Stomach smooth muscle (tissue), 2 donors: Measurements from ENCODE around the gene LOXL3.

Experiments used
- H3K27ac ChIP-seq: one replicate; pipeline ENCODE4 v1.7.0; 2013; ENCODE audit warnings: mild to moderate bottlenecking, low read length, inconsistent platforms
- H3K27me3 ChIP-seq, 2 donors: one replicate each; pipeline ENCODE4 v1.7.0; 2013; ENCODE audit warnings: low read length in 2 of 2; ENCODE audit not compliant: insufficient read depth in 2 of 2, control insufficient read depth in 1 of 2
- H3K36me3 ChIP-seq, 2 donors: one replicate each; pipeline ENCODE4 v1.7.0; 2013; ENCODE audit warnings: low read length in 2 of 2; ENCODE audit not compliant: control insufficient read depth in 2 of 2, insufficient read depth in 2 of 2
- H3K4me1 ChIP-seq: one replicate; pipeline ENCODE4 v1.7.0; 2013; ENCODE audit warnings: low read length; ENCODE audit not compliant: control insufficient read depth, insufficient read depth
- H3K4me3 ChIP-seq, 2 donors: one replicate each; pipeline ENCODE4 v1.7.0; 2013; ENCODE audit warnings: low read length in 2 of 2
- H3K9ac ChIP-seq, 2 donors: one replicate each; pipeline ENCODE4 v1.7.0; 2013; ENCODE audit warnings: low read length in 2 of 2, mild to moderate bottlenecking in 1 of 2
- H3K9me3 ChIP-seq, 2 donors: one replicate each; pipeline ENCODE4 v1.7.0; 2013; ENCODE audit warnings: low read length in 2 of 2; ENCODE audit not compliant: control insufficient read depth in 2 of 2
- donor health status: healthy.
- donor health status: Pancreatic carcinoma.

Gene LOXL3

GRCh38 chr2:74558284-74559230 is 4.8 kb upstream of the LOXL3 start:
- no peak overlapping the region for H3K27ac ChIP-seq
- no peaks in the 10 kb centered on the region for H3K36me3 ChIP-seq
- no peak overlapping the region for H3K4me3 ChIP-seq
- H3K9ac ChIP-seq: no peak overlapping the region
- peaks cover 3 to 12% of the 10 kb centered on the region in 2 donors for H3K27me3 ChIP-seq
- H3K9me3 ChIP-seq: no peaks in the 10 kb centered on the region
- peaks cover 15% of the 10 kb centered on the region for H3K4me1 ChIP-seq

- Histone ChIP-seq H3K36me3 (no peaks in the 10 kb centered on the region), H3K4me3 (no peak overlapping the region), H3K9ac (no peak overlapping the region), H3K27me3 (peaks cover 3 to 7% of the 10 kb centered on the region in 2 donors), H3K27ac (no peak overlapping the region), H3K4me1 (peaks cover 24% of the 10 kb centered on the region), H3K9me3 (no peaks in the 10 kb centered on the region)
Measured at GRCh38 chr2:74556831-74557370, 3.2 kb upstream of the LOXL3 start.

GRCh38 chr2:74556159-74556558 is 2.4 kb upstream of the LOXL3 start:
- H3K4me1 ChIP-seq: peaks cover 24% of the 10 kb centered on the region
- no peaks in the 10 kb centered on the region for H3K36me3 ChIP-seq
- H3K27me3 ChIP-seq: peaks cover 3% of the 10 kb centered on the region in 2 donors
- H3K9me3 ChIP-seq: no peaks in the 10 kb centered on the region
- no peak overlapping the region for H3K9ac ChIP-seq
- no peak overlapping the region for H3K4me3 ChIP-seq
- no peak overlapping the region for H3K27ac ChIP-seq

GRCh38 chr2:74555610-74556103 is 1.9 kb upstream of the LOXL3 start:
- Histone ChIP-seq H3K9me3 (no peaks in the 10 kb centered on the region), H3K4me1 (peaks cover 24% of the 10 kb centered on the region), H3K36me3 (no peaks in the 10 kb centered on the region), H3K9ac (no peak overlapping the region), H3K27ac (no peak overlapping the region), H3K27me3 (peaks cover 3% of the 10 kb centered on the region in 2 donors), H3K4me3 (peak overlapping the region; percentile 25 to 85)

GRCh38 chr2:74554820-74555531 is 1.2 kb upstream of the LOXL3 start:
- peak overlapping the region; percentile 25 to 85 for H3K4me3 ChIP-seq
- no peaks in the 10 kb centered on the region for H3K36me3 ChIP-seq
- peaks cover 0 to 9% of the 10 kb centered on the region in 2 donors for H3K27me3 ChIP-seq
- H3K27ac ChIP-seq: peak overlapping the region; percentile 18
- peak overlapping the region; percentile 16 to 58 for H3K9ac ChIP-seq
- peaks cover 24% of the 10 kb centered on the region for H3K4me1 ChIP-seq
- H3K9me3 ChIP-seq: no peaks in the 10 kb centered on the region

GRCh38 chr2:74552914-74553811 is 579 bp downstream of the LOXL3 start:
- Histone ChIP-seq H3K36me3 (no peaks in the 10 kb centered on the region), H3K4me1 (peaks cover 40% of the 10 kb centered on the region), H3K27ac (no peak overlapping the region), H3K27me3 (peaks cover 0 to 18% of the 10 kb centered on the region in 2 donors), H3K4me3 (peak overlapping the region; percentile 25 to 85), H3K9me3 (no peaks in the 10 kb centered on the region), H3K9ac (peak overlapping the region; percentile 16 to 36)

- Histone ChIP-seq H3K27ac (no peak overlapping the region), H3K36me3 (no peaks in the 10 kb centered on the region), H3K4me3 (no peak overlapping the region), H3K9me3 (no peaks in the 10 kb centered on the region), H3K27me3 (peaks cover 0 to 18% of the 10 kb centered on the region in 2 donors), H3K9ac (no peak overlapping the region), H3K4me1 (peaks cover 41% of the 10 kb centered on the region)
Measured at GRCh38 chr2:74551942-74552913, 1.5 kb downstream of the LOXL3 start.

GRCh38 chr2:74551530-74551929 is 2.2 kb downstream of the LOXL3 start:
- Histone ChIP-seq H3K4me3 (no peak overlapping the region), H3K36me3 (no peaks in the 10 kb centered on the region), H3K27ac (no peak overlapping the region), H3K27me3 (peaks cover 0 to 18% of the 10 kb centered on the region in 2 donors), H3K9me3 (no peaks in the 10 kb centered on the region), H3K9ac (no peak overlapping the region), H3K4me1 (peaks cover 41% of the 10 kb centered on the region)

GRCh38 chr2:74550231-74550630 is 3.5 kb downstream of the LOXL3 start:
- Histone ChIP-seq H3K27ac (no peak overlapping the region), H3K36me3 (no peaks in the 10 kb centered on the region), H3K27me3 (peaks cover 0 to 21% of the 10 kb centered on the region in 2 donors), H3K9ac (no peak overlapping the region), H3K4me1 (peaks cover 40% of the 10 kb centered on the region), H3K9me3 (no peaks in the 10 kb centered on the region), H3K4me3 (peak overlapping the region in 1 of 2 donors; percentile 73)
